Endothelial cell of umbilical vein (primary cell): ENCODE data around the gene P2RY6. TPM values are rescaled to one million over a fixed set of nuclear protein-coding genes. Genes with fewer than 3 reads are reported as not detected.

Source experiments
- BruUV-seq: library from RNA; stranded (reverse); fragments of 400-500 nt; replicated peaks from 2 replicates; lab custom pipeline; 2021; lab: Mats Ljungman, UMichigan
- CTCF ChIA-PET: fragments of 300-600, 350-600 bp; sonication (Branson Sonifier 250); formaldehyde crosslinking; loops from one replicate; lab custom pipeline; 2021; ENCODE audit warnings: antibody characterized with exemption, inconsistent platforms; lab: Charles Lee
- POLR2A ChIA-PET: fragments of 300-600, 350-600 bp; sonication (Branson Sonifier 250); formaldehyde crosslinking; loops from one replicate; lab custom pipeline; 2021; ENCODE audit warnings: antibody characterized with exemption, inconsistent platforms; lab: Charles Lee
- DNase-seq: peaks from one replicate; pipeline ENCODE4 v3.0.0-alpha.2; 2011; ENCODE audit warnings: low read depth, low spot score
- FAIRE-seq: peaks from 2 replicates; lab custom pipeline; 2011; peaks lifted over from hg19 to GRCh38; lab: Jason Lieb, UNC
- H2AFZ ChIP-seq: 2 replicates; pipeline ENCODE4 v1.6.0; 2012; ENCODE audit warnings: low read depth, low read length, control low read depth, inconsistent platforms
- H3K27ac ChIP-seq: 2 replicates; pipeline ENCODE4 v1.5.1; 2011; ENCODE audit warnings: low read depth, mild to moderate bottlenecking, control low read depth, low read length, moderate library complexity; ENCODE audit not compliant: insufficient read depth
- H3K27me3 ChIP-seq, 2 experiments: 2 replicates each; pipeline versions ENCODE4 v1.6.0 to v1.6.1; 2011; ENCODE audit warnings: low read length in 2 of 2, mixed read lengths in 1 of 2; ENCODE audit not compliant: control insufficient read depth in 2 of 2, insufficient read depth in 2 of 2
- H3K36me3 ChIP-seq, 2 experiments: 2 replicates in 1 of 2; 3 replicates in 1 of 2; pipeline ENCODE4 v1.5.1; 2011; ENCODE audit warnings: low read length in 2 of 2, mild to moderate bottlenecking in 1 of 2, moderate library complexity in 1 of 2; ENCODE audit not compliant: control insufficient read depth in 2 of 2, insufficient read depth in 2 of 2; ENCODE audit errors: extremely low read depth in 1 of 2
- H3K4me1 ChIP-seq: 3 replicates; pipeline ENCODE4 v1.5.1; 2011; ENCODE audit warnings: mild to moderate bottlenecking, low read length; ENCODE audit not compliant: control insufficient read depth, insufficient read depth; ENCODE audit errors: extremely low read depth
- H3K4me2 ChIP-seq: 2 replicates; pipeline ENCODE4 v1.6.1; 2011; ENCODE audit warnings: low read length, control low read depth, mixed read lengths; ENCODE audit not compliant: insufficient read depth
- H3K4me3 ChIP-seq, 3 experiments: fragments of 200-600 bp in 1 of 3; sonication (generic), shearing (Covaris generic) in 1 of 3; replicated peaks in 1 of 3; 2 replicates each; pipeline ENCODE4 v1.5.1; 2011 to 2016; ENCODE audit warnings: control low read depth in 3 of 3, low read length in 3 of 3, mild to moderate bottlenecking in 2 of 3, inconsistent platforms in 1 of 3, low read depth in 1 of 3, moderate library complexity in 1 of 3; ENCODE audit not compliant: insufficient read depth in 1 of 3
- H3K79me2 ChIP-seq: 2 replicates; pipeline ENCODE4 v1.6.0; 2012; ENCODE audit warnings: low read length, inconsistent platforms; ENCODE audit not compliant: control insufficient read depth, insufficient read depth
- H3K9ac ChIP-seq: replicated peaks from 2 replicates; pipeline ENCODE3; 2011; ENCODE audit warnings: low read length, control low read depth; ENCODE audit not compliant: insufficient read depth; ENCODE audit errors: extremely low read depth
- H3K9me1 ChIP-seq: replicated peaks from 3 replicates; pipeline ENCODE4 v1.6.0; 2011; ENCODE audit warnings: mild to moderate bottlenecking, low read length; ENCODE audit not compliant: control insufficient read depth, insufficient read depth; ENCODE audit errors: extremely low read depth
- H3K9me3 ChIP-seq: replicated peaks from 2 replicates; pipeline ENCODE4 v1.5.1; 2012; ENCODE audit warnings: low read length, inconsistent platforms; ENCODE audit not compliant: control insufficient read depth, insufficient read depth
- H4K20me1 ChIP-seq: replicated peaks from 2 replicates; pipeline ENCODE3; 2011; ENCODE audit warnings: mild to moderate bottlenecking, low read length; ENCODE audit not compliant: control insufficient read depth, insufficient read depth; ENCODE audit errors: extremely low read depth
- CTCF ChIP-seq, 2 donors: IDR thresholded peaks; 1 replicate in 1 of 2; 2 replicates in 1 of 2; pipeline ENCODE4 v1.5.1; 2011; ENCODE audit warnings: low read length in 2 of 2, mild to moderate bottlenecking in 2 of 2, moderate library complexity in 2 of 2, control low read depth in 1 of 2, inconsistent platforms in 1 of 2, low read depth in 1 of 2; ENCODE audit not compliant: insufficient read depth in 1 of 2; ENCODE audit errors: extremely low read depth in 1 of 2
- EZH2 ChIP-seq: IDR thresholded peaks from 2 replicates; pipeline ENCODE4 v1.6.1; 2012; ENCODE audit warnings: borderline replicate concordance, low read depth, mild to moderate bottlenecking, moderate library complexity, low read length, inconsistent platforms; ENCODE audit not compliant: severe bottlenecking
- FOS ChIP-seq: IDR thresholded peaks from 2 replicates; pipeline ENCODE4 v1.6.1; 2011; ENCODE audit warnings: mild to moderate bottlenecking, low read length, moderate library complexity, borderline replicate concordance; ENCODE audit not compliant: insufficient read depth
- GATA2 ChIP-seq: IDR thresholded peaks from 2 replicates; pipeline ENCODE4 v1.7.0; 2011; ENCODE audit warnings: low read depth, mild to moderate bottlenecking, moderate library complexity, mixed read lengths, low read length; ENCODE audit not compliant: insufficient read length, insufficient read depth
- JUN ChIP-seq: IDR thresholded peaks from 2 replicates; pipeline ENCODE4 v1.6.1; 2011; ENCODE audit warnings: borderline replicate concordance, low read depth; ENCODE audit not compliant: insufficient read length, insufficient read depth
- MYC ChIP-seq: IDR thresholded peaks from one replicate; pipeline ENCODE4 v1.6.1; 2011; ENCODE audit warnings: mild to moderate bottlenecking, low read depth, low read length
- POLR2A ChIP-seq: IDR thresholded peaks from 2 replicates; pipeline ENCODE4 v1.6.1; 2012; ENCODE audit warnings: low read depth, mild to moderate bottlenecking, control low read depth, low read length
- POLR2AphosphoS5 ChIP-seq: IDR thresholded peaks from 2 replicates; pipeline ENCODE4 v1.6.1; 2012; ENCODE audit warnings: low read depth, mild to moderate bottlenecking, control low read depth, low read length, moderate library complexity; ENCODE audit not compliant: insufficient read depth
- dilution Hi-C: fragments of 300-500 bp; cut with MboI; formaldehyde crosslinking; loops from one replicate; pipeline ENCODE4 v1.15.0; 2019; ENCODE audit warnings: low sequenced_read_pairs; ENCODE audit not compliant: extremely low pct_ligation_motif_present
- intact Hi-C: fragments of 100-400 bp; cut with micrococcal nuclease; formaldehyde crosslinking; loops from one replicate; pipeline ENCODE4 v1.10.0; 2022
- polyA plus RNA-seq, 4 experiments: library from polyadenylated mRNA; depleted of rRNA in 3 of 4; stranded (reverse) in 3 of 4; unstranded in 1 of 4; fragments of >200 nt; gene quantifications; 2 replicates each; pipeline versions ENCODE4 v1.2.1 to v1.2.3, GENCODE V29; 2011 to 2012; ENCODE audit warnings: missing spikeins in 1 of 4
- total RNA-seq: library from RNA; stranded (reverse); gene quantifications from 2 replicates; pipeline ENCODE4 v1.2.3, GENCODE V29; 2021
- TF ChIP-seq, protein P1 (sequence below): IDR thresholded peaks from 2 replicates; pipeline ENCODE4 v1.6.1; 2011; ENCODE audit not compliant: insufficient read depth, insufficient read length

Gene P2RY6
- total and polyA plus RNA-seq, 2 donors (not counting 3 experiments of a cell fraction or from before 2014, with no cell fraction given) = 0.47 TPM; not detected in 1

GRCh38 chr11:73299751-73300150, 27.6 kb downstream of the P2RY6 start:
- intact Hi-C loops (no loop called here), dilution Hi-C loops (no loop called here)
- Histone ChIP-seq H3K9me1 (no peaks in the 10 kb centered on the region), H3K27ac (no peak overlapping the region), H3K9me3 (no peaks in the 10 kb centered on the region), H3K4me1 (peaks cover 2% of the 10 kb centered on the region), H3K27me3 (no peaks in the 10 kb centered on the region), H3K79me2 (no peaks in the 10 kb centered on the region), H3K36me3 (no peaks in the 10 kb centered on the region), H4K20me1 (no peaks in the 10 kb centered on the region), H2AFZ (no peak overlapping the region), H3K4me2 (no peak overlapping the region), H3K4me3 (no peak overlapping the region), H3K9ac (no peak overlapping the region)
- no peak for FAIRE-seq
- no TSS peak for BruUV-seq
- no peak for DNase-seq
- TF ChIP-seq EZH2 (no peak), POLR2A (no peak), POLR2AphosphoS5 (no peak), MYC (no peak), CTCF (IDR thresholded peaks at IDR 0.05; ENCODE audit: extremely low read depth in 1 of 2, insufficient read depth in 1 of 2, low read depth in 1 of 2, low read length in 2 of 2) (no peak), FOS (no peak), JUN (no peak), GATA2 (no peak)
- TF ChIP-seq, protein P1, sequence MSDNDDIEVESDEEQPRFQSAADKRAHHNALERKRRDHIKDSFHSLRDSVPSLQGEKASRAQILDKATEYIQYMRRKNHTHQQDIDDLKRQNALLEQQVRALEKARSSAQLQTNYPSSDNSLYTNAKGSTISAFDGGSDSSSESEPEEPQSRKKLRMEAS = no peak
- CTCF ChIA-PET = interaction anchor here (1.5 to 8.1 kb wide), 5 partner anchors 9 to 94 kb away, joined by 3 to 89 read pairs (median 19); no protein-coding TSS in a partner anchor
- POLR2A ChIA-PET = no interaction called here
